Lower leg skin (tissue), 3 donors: ENCODE measurements around the gene EHD2.

Experiments
- POLR2A ChIP-seq, 2 donors: fragments of 450-650 bp; IDR thresholded peaks; one replicate each; pipeline ENCODE4 v1.6.1; 2016 to 2017; ENCODE audit warnings: antibody characterized with exemption in 2 of 2, mild to moderate bottlenecking in 1 of 2, moderate library complexity in 1 of 2
- TF ChIP-seq, protein P1 (sequence below), 3 donors: fragments of 450-650 bp; IDR thresholded peaks; one replicate each; pipeline ENCODE4 v1.5.1; 2016; ENCODE audit warnings: antibody characterized with exemption in 3 of 3, mild to moderate bottlenecking in 3 of 3, moderate library complexity in 2 of 3

GRCh38 chr19:47682939-47683338 lies 30.3 kb upstream of the EHD2 start:
- TF ChIP-seq, protein P1, sequence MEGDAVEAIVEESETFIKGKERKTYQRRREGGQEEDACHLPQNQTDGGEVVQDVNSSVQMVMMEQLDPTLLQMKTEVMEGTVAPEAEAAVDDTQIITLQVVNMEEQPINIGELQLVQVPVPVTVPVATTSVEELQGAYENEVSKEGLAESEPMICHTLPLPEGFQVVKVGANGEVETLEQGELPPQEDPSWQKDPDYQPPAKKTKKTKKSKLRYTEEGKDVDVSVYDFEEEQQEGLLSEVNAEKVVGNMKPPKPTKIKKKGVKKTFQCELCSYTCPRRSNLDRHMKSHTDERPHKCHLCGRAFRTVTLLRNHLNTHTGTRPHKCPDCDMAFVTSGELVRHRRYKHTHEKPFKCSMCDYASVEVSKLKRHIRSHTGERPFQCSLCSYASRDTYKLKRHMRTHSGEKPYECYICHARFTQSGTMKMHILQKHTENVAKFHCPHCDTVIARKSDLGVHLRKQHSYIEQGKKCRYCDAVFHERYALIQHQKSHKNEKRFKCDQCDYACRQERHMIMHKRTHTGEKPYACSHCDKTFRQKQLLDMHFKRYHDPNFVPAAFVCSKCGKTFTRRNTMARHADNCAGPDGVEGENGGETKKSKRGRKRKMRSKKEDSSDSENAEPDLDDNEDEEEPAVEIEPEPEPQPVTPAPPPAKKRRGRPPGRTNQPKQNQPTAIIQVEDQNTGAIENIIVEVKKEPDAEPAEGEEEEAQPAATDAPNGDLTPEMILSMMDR (IDR thresholded peaks at IDR 0.05), result no peak
- no peak for TF ChIP-seq POLR2A (IDR thresholded peaks at IDR 0.05)
